Effector memory CD4-positive, alpha-beta T cell (primary cell): ENCODE results near the gene SMARCD3.

Experiments
- DNase-seq, 3 donors: peaks; one replicate each; pipeline ENCODE4 v3.0.0-alpha.2; 2020
- H3K27ac ChIP-seq: 2 replicates; pipeline ENCODE4 v1.7.0; 2013; ENCODE audit warnings: mild to moderate bottlenecking, low read length, moderate library complexity; ENCODE audit not compliant: insufficient read depth, poor library complexity, severe bottlenecking
- H3K27me3 ChIP-seq: replicated peaks from 2 replicates; pipeline ENCODE4 v1.7.0; 2013; ENCODE audit warnings: mild to moderate bottlenecking, low read length; ENCODE audit not compliant: insufficient read depth, control insufficient read depth, poor library complexity, severe bottlenecking
- H3K36me3 ChIP-seq: 2 replicates; pipeline ENCODE4 v1.7.0; 2013; ENCODE audit warnings: mild to moderate bottlenecking, low read length, moderate library complexity; ENCODE audit not compliant: control insufficient read depth, insufficient read depth
- H3K4me1 ChIP-seq: 2 replicates; pipeline ENCODE4 v1.7.0; 2013; ENCODE audit warnings: low read length, mild to moderate bottlenecking; ENCODE audit not compliant: control insufficient read depth, insufficient read depth, poor library complexity, severe bottlenecking
- H3K4me3 ChIP-seq: 2 replicates; pipeline ENCODE4 v1.7.0; 2013; ENCODE audit warnings: low read length, low read depth, mild to moderate bottlenecking; ENCODE audit not compliant: insufficient read depth, poor library complexity, severe bottlenecking
- H3K9me3 ChIP-seq: 2 replicates; pipeline ENCODE4 v1.7.0; 2013; ENCODE audit warnings: mild to moderate bottlenecking, low read length, moderate library complexity; ENCODE audit not compliant: control insufficient read depth

Gene SMARCD3

DNA sequence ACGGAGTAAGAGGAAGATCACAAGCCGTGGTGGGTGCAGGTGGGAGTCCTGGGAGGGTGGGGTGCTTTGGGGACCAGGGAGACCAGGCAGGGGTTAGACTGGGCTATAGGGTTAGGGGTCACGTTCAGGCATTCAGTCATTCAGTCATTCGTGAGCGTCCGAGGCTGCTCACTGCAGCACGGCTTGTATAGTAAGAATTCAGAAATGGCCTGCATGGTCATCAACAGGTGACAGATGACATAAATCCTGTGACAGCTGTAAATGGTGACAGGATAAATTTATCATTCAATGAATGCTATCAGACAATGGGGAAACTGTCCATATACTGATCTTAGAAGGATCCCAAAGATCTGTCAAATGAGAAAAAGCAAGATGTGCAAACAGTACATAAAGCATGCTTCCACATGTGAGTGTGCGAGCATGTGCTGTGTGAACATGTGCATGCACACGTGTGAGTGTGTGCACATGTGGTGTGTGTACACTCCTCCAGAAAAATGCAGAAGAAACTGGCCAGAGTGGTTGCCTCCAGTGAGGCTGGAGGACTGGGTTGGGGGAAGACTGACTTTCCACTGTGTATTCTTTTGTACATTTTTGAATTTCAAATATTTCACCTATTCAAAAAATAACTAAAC is 32.0 kb upstream of the SMARCD3 start:
- Histone ChIP-seq H3K27me3 (no peaks in the 10 kb centered on the region), H3K36me3 (no peaks in the 10 kb centered on the region), H3K9me3 (no peaks in the 10 kb centered on the region), H3K27ac (no peak overlapping the region), H3K4me1 (peaks cover 9% of the 10 kb centered on the region), H3K4me3 (no peak overlapping the region)
- no peak for DNase-seq

DNA sequence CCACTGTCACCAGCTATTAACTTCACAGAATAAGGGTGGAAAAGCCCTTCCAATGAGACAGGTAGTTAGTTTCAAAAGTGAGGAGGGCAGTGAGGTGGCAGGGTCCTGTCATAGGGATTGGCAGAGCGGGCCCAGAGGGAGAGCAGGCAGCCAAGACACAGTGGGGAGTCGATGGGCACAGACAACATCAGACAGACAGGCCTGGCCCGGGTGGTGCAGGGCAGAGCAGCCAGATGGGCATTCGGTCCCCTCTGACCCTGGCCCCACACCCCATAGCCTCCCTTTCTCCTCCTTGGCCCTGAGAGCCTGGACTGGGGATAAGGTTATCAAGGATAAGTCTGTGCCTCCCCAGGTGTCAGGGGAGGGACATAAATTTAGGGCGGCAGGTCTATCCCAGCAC is 31.4 kb upstream of the SMARCD3 start:
- H3K9me3 ChIP-seq, result no peaks in the 10 kb centered on the region
- peaks cover 9% of the 10 kb centered on the region for H3K4me1 ChIP-seq
- no peak overlapping the region for H3K27ac ChIP-seq
- no peak overlapping the region for H3K4me3 ChIP-seq
- no peaks in the 10 kb centered on the region for H3K36me3 ChIP-seq
- H3K27me3 ChIP-seq, result no peaks in the 10 kb centered on the region
- no peak for DNase-seq

DNA sequence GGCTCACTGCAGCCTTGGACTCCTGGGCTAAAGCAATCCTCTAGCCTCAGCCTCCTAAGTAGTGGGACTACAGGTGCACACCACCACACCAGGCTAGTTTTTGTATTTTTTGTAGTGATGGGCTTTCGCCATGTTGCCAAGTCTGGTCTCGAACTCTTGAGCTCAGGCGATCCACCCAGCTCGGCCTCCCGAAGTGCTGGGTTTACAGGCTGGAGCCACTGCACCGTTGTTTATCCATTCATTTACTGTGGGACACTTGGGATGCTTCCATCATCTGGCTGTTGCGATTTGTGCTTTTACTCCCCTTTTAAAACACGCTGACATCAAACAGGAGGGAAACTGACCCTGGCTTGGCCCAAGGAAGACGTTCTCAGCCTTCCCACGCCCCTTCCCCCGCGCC is 30.5 kb upstream of the SMARCD3 start:
- DNase-seq, result no peak
- peaks cover 9% of the 10 kb centered on the region for H3K4me1 ChIP-seq
- H3K4me3 ChIP-seq, result no peak overlapping the region
- H3K27ac ChIP-seq, result no peak overlapping the region
- H3K36me3 ChIP-seq, result no peaks in the 10 kb centered on the region
- H3K27me3 ChIP-seq, result no peaks in the 10 kb centered on the region
- H3K9me3 ChIP-seq, result no peaks in the 10 kb centered on the region

DNA sequence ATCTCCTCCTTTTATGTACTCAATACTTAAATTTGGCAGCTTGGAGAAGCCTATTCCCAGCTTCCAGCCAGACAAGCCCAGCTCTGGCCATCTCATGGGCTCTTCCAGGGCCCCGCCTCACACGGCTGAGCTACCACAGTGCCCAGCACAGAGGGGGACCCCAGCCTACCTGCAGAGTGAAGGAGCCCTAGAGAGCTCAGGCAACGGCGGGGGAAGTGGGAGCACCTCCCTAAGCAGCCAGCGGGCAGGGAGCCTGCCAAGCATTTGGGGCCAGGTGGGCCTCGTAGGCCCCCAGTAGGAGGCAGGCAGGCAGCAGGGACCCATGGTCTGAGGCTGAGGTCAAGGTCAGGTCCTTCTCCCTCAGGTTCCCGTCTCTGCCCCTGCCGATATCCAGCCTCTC is 29.1 kb upstream of the SMARCD3 start:
- Histone ChIP-seq H3K4me3 (peak overlapping the region; percentile 62), H3K27ac (no peak overlapping the region), H3K4me1 (peaks cover 9% of the 10 kb centered on the region), H3K27me3 (no peaks in the 10 kb centered on the region), H3K9me3 (no peaks in the 10 kb centered on the region), H3K36me3 (no peaks in the 10 kb centered on the region)
- no peak for DNase-seq

DNA sequence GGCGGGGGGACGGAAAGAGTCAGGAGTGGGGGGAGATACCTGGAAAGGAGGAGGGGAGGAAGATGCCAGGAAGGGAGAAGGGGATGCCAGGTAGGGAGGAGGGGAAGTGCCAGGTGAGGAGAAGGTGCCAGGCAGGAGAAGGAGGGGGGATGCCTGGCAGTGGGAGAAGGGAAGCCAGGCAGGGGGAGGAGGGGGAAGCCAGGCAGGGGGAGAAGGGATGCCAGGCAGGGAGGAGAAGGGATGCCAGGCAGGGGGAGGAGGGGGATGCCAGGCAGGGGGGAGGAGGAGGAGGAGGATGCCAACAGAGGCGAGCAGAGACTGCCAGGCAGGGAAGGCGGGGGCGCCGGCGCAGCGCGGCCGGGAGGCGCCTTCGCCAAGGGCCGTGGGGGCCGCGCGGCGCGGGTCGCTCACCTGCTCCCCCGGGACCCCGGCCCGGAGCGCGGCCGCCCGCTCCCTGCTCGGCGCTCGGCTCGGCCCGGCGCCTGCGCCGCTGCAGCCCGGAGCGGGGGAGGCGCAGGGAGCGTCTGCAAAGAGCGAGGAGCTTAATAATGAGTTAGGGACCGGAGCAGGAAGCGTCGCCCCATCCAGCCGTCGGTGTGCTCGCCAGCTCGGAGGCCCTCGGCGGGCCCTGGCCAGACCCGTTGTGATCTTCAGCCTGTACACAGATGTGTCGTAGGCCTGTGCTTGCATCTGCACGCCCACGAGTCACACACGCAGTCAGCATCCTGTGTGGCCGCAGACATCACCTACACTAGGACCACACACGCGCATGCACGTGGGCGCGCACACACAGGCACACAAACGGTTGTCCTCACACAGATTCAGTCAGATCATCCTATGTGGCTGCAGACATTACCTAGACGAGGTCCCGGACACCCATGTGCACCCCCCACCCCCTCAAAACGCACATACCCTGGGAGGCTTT is 28.4 kb upstream of the SMARCD3 start:
- Histone ChIP-seq H3K36me3 (no peaks in the 10 kb centered on the region), H3K27me3 (no peaks in the 10 kb centered on the region), H3K4me3 (peak overlapping the region; percentile 62), H3K9me3 (no peaks in the 10 kb centered on the region), H3K27ac (no peak overlapping the region), H3K4me1 (peaks cover 9% of the 10 kb centered on the region)
- peak in 1 of 3 donors; percentile 8 for DNase-seq

DNA sequence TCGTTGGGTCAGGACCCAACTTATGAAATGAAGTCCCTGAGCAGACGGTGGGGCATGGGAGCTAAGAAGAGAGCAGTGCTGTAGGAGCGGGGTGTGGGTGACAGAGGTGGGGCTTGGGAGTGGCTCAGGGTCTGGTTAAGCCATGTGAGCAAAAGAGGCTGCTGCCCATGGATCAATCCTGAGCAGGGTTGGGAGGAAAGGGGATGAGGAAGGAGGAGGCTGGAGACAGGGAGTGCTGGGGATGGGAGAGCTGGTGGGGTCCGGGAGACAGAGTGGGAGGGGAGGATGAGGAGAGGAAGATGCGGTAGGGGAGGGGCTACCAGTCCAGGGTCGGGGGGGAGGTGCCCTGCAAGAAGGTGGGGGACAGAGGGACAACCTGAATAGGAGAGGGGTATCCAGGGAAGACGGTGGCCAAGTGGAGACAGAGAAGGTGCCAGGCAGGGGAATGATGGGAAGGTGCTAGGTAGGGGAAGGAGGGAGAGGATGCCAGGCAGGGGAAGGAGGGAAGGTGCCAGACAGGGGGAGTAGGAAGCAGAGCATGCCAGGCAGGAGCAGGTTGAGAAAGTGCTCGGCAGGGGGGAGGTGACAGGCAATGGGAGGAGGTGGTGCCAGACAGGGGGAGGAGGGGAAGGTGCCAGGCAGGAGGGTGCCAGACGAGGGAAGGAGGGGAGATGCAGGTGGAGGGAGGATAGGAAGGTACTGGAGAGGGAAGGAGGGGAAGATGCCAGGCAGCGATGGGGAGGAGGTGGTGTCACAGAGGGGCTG is 27.5 kb upstream of the SMARCD3 start:
- Histone ChIP-seq H3K27me3 (no peaks in the 10 kb centered on the region), H3K9me3 (no peaks in the 10 kb centered on the region), H3K36me3 (no peaks in the 10 kb centered on the region), H3K27ac (no peak overlapping the region), H3K4me3 (peak overlapping the region; percentile 39), H3K4me1 (peaks cover 9% of the 10 kb centered on the region)
- no peak for DNase-seq

DNA sequence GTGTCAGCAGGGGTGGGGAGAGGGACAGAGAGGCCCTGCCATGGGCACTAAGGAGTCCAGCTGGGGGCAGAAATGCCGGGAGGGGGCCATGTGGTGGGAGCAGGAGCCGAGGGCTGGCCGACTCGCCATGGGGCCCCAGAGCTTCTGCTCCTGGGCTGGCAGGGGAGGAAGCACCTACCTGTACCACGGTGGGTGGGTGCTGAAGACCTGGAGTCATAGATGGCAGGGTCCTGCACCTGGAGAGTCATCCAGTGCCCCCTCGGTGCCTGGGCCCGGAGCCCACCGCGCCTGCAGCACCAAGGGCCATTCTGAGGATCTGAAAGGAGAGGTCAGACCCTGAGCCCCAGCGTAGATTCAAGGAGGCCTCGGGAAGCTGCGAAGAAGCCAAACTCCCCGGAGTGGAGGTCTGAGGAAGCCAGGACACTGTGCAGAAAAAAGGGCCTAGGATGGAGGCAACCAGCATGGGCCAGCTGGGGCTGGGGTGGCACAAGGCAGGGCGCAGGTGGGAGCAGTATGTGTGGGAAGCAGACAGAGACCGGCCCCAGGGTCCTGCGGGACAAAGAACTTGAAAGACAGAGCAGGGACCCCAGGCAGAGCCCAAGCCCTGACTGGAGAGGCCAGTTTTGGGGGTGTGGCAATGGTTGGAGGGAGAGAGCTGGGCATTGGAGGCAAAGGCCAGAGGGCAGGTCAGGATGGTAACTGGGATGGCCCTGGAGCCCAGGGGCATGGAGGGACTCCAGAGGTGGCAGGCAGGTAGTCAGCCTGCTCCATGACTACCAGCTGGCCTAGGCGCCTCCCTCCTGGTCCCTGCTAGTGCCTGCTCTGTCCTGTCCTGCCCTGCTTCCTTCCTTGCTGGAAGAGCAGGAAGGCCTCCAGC is 26.7 kb upstream of the SMARCD3 start:
- no peak for DNase-seq
- no peaks in the 10 kb centered on the region for H3K36me3 ChIP-seq
- H3K27me3 ChIP-seq, result no peaks in the 10 kb centered on the region
- H3K4me1 ChIP-seq, result peaks cover 9% of the 10 kb centered on the region
- H3K4me3 ChIP-seq, result no peak overlapping the region
- H3K27ac ChIP-seq, result no peak overlapping the region
- H3K9me3 ChIP-seq, result no peaks in the 10 kb centered on the region

DNA sequence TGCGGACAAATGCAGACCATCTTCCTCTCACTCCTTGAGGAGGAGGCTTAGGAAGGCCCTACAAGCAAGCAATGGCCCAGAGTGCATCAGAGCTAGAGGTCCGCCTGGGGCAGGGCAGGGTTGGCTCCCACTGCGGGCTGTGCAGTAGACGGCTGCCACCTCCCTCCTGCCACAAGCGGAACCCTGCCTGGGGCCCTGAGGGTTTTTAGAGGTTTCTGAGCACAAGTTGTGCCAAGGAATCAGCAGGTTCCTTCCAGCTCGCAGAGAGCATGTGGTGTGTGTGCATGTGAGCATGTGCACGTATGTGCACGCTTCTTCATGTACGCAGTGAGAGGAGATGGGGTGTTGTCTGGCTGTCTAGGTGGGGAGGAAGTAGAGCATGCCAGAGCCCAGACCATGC is 25.9 kb upstream of the SMARCD3 start:
- no peak for DNase-seq
- Histone ChIP-seq H3K27me3 (no peaks in the 10 kb centered on the region), H3K4me3 (no peak overlapping the region), H3K27ac (no peak overlapping the region), H3K9me3 (no peaks in the 10 kb centered on the region), H3K36me3 (no peaks in the 10 kb centered on the region), H3K4me1 (peaks cover 9% of the 10 kb centered on the region)

DNA sequence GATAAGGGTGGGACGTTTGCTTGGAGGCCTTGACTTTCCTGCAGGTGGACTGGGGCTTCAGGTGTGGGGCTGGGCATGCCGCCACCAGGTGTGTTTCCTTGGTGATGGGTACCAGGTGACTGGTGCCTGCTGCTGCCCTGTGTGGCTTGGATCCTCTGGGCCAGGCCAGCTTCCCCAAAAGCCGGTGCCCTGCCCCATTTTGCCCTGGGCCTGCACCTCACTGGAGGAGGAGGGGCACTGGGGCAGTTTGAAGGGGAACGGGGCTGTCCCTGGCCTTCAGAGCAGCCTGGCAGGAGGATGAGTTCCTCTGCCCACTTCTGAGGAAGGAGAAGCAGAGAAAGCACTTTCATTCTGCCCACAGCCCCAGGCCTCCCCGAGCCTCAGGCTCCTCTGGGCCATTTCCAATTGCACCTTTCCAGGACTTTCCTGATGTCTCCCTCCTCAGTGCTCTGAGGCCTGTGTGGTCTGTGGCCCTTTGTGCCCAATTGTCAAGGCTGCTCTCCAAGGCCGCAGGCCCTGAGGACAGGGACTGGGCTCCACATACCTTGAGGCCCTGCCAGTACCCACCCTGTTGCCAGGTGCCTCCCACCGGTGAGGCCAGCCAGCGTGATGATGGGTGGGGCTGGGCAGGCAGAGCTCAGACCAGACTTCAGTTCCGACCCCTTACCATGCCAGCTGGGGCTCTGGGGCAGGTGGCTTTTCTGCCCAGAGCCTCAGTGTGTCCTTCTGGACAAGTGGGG is 25.3 kb upstream of the SMARCD3 start:
- Histone ChIP-seq H3K4me1 (peaks cover 9% of the 10 kb centered on the region), H3K36me3 (no peaks in the 10 kb centered on the region)

More for the DNA sequence above, 25.3 kb upstream of the SMARCD3 start:
- DNase-seq, result no peak
- H3K27me3 ChIP-seq, result no peaks in the 10 kb centered on the region
- H3K4me3 ChIP-seq, result no peak overlapping the region
- H3K9me3 ChIP-seq, result no peaks in the 10 kb centered on the region
- H3K27ac ChIP-seq, result no peak overlapping the region
